Hepatocyte (in vitro differentiated cells): ENCODE results near the gene TMEFF2.

Experiments used
- EZH2 ChIP-seq: fragments of 200-600 bp; sonication (generic); IDR thresholded peaks from 2 replicates; pipeline ENCODE4 v1.6.1; 2016; ENCODE audit warnings: antibody characterized with exemption, mild to moderate bottlenecking, borderline replicate concordance
- TF ChIP-seq, protein P1 (sequence below): fragments of 200-600 bp; sonication (generic); IDR thresholded peaks from 2 replicates; pipeline ENCODE4 v1.5.1; 2016; ENCODE audit warnings: antibody characterized with exemption, mild to moderate bottlenecking; ENCODE audit not compliant: poor library complexity

DNA sequence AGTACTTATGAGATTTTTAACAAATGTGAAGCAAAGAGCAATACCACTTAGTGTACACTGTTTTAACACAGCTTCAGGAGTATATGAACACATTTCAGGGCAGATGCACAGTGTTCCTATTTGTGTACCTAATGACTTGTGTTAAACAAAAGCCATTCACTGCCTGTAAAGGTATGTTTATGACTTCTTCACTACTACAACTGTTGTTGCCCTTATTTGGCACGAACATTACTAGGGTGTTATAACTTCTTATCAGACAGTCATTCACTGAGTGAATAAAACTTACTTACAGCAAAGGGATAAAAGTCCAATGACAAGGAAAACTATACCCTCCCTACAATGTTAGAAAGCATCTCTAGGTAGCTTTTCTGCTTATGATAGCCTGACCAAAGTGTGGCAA is 262.4 kb downstream of the TMEFF2 start:
- TF ChIP-seq EZH2 = no peak
- TF ChIP-seq, protein P1, sequence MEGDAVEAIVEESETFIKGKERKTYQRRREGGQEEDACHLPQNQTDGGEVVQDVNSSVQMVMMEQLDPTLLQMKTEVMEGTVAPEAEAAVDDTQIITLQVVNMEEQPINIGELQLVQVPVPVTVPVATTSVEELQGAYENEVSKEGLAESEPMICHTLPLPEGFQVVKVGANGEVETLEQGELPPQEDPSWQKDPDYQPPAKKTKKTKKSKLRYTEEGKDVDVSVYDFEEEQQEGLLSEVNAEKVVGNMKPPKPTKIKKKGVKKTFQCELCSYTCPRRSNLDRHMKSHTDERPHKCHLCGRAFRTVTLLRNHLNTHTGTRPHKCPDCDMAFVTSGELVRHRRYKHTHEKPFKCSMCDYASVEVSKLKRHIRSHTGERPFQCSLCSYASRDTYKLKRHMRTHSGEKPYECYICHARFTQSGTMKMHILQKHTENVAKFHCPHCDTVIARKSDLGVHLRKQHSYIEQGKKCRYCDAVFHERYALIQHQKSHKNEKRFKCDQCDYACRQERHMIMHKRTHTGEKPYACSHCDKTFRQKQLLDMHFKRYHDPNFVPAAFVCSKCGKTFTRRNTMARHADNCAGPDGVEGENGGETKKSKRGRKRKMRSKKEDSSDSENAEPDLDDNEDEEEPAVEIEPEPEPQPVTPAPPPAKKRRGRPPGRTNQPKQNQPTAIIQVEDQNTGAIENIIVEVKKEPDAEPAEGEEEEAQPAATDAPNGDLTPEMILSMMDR = no peak
